ENCODE data around the gene PLCG2.

DNA sequence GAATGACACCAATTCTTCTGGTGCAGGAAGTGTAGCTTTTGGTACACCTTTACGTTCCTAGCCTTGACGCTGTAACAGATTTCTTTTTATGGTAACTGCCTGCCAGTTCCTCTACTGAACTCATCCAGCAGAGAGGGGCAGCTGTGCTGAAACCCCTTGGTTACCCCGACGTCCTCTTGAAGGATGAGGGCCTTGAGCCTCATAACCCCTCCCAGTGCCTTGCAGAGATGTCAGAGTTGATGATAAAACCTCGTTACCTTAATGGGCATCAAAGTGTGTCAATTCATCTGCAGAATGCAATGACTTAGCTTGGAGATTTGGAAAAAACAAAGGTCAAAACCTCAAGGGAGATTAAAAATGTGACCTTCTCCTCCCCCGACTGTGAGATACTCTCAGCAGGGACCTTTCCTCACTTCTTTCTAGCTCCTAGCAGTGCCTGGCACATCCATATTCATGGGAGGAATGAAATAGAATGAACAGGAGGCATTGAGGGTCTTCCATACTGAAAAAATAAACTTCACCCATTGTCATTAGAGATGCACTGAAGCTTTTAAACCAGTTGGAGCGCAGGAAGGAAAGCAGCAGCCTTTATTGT lies 163.0 kb downstream of the PLCG2 start:
- no peak for TF ChIP-seq EZH2 (IDR thresholded peaks at IDR 0.05; ENCODE audit: insufficient read depth, poor library complexity, severe bottlenecking)
- no peak for TF ChIP-seq EZH2phosphoT487 (IDR thresholded peaks at IDR 0.05; ENCODE audit: insufficient read depth, low read depth)

Data from GM23248 (cell line).